BE2C (cell line): ENCODE data around the gene SRP54.

Source experiments
- DNase-seq: peaks from one replicate; pipeline ENCODE4 v3.0.0-alpha.2; 2020
- H3K27me3 ChIP-seq: fragments of 250-450 bp; sonication (Bioruptor Pico); 2 replicates; pipeline ENCODE4 v1.5.1; 2020; ENCODE audit warnings: mild to moderate bottlenecking
- H3K36me3 ChIP-seq: fragments of 250-450 bp; sonication (Bioruptor Pico); 2 replicates; pipeline ENCODE4 v1.5.1; 2020; ENCODE audit warnings: mild to moderate bottlenecking
- H3K4me1 ChIP-seq: fragments of 250-450 bp; sonication (Bioruptor Pico); 2 replicates; pipeline ENCODE4 v1.5.1; 2020
- H3K4me3 ChIP-seq: 2 replicates; pipeline ENCODE4 v1.5.1; 2011; ENCODE audit warnings: low read depth, low read length
- H3K9me3 ChIP-seq: fragments of 250-450 bp; sonication (Bioruptor Pico); 2 replicates; pipeline ENCODE4 v1.5.1; 2020
- TF ChIP-seq, protein P1 (sequence below): IDR thresholded peaks from 2 replicates; pipeline ENCODE4 v1.5.1; 2012; ENCODE audit warnings: mild to moderate bottlenecking, low read depth, low read length

Gene SRP54

DNA sequence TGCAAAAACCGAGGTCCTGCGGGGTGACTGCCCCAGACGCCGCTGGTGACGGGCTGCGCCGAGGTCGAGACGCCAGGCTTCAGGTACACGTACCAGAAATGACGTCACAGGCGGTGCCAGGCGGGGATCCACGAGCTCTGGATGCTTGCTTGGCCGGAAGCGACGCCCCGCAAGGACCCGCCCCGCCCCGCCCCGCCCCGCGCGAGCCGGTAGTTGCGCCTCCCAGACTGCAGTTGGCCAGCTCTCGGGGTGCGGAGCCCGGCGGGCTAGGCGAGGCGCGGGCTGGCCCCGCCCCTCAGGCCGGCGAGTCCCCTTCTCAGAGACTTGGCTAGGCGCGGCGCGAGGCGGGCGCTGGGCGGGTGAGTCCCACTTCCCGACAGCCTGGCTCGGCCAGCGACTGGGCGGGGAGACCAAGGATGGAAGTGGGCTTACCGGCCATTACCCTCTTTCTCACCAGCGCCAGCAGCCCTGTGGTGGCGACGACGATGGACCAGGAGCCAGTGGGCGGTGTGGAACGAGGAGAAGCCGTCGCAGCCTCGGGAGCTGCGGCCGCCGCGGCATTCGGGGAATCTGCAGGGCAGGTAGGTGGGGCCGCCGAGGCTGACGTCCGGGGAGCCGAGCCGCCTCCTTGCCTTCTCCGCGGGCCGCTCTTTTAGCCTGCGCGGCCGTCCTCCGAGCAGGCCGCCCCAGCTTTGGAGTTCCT is 63.4 kb downstream of the SRP54 start, which contains the start of gene FAM177A1:
TSS of gene FAM177A1 (plus strand) at position 225 of the 703 bp plus-strand sequence. CDS start at position 417, 192 bp downstream.
- Histone ChIP-seq H3K4me1 (no peaks in the 10 kb centered on the region), H3K4me3 (peak within 1 kb of the TSS; percentile 68), H3K27me3 (no peaks in the 10 kb centered on the region), H3K36me3 (no peaks in the 10 kb centered on the region), H3K9me3 (no peaks in the 10 kb centered on the region)
- TF ChIP-seq, protein P1, sequence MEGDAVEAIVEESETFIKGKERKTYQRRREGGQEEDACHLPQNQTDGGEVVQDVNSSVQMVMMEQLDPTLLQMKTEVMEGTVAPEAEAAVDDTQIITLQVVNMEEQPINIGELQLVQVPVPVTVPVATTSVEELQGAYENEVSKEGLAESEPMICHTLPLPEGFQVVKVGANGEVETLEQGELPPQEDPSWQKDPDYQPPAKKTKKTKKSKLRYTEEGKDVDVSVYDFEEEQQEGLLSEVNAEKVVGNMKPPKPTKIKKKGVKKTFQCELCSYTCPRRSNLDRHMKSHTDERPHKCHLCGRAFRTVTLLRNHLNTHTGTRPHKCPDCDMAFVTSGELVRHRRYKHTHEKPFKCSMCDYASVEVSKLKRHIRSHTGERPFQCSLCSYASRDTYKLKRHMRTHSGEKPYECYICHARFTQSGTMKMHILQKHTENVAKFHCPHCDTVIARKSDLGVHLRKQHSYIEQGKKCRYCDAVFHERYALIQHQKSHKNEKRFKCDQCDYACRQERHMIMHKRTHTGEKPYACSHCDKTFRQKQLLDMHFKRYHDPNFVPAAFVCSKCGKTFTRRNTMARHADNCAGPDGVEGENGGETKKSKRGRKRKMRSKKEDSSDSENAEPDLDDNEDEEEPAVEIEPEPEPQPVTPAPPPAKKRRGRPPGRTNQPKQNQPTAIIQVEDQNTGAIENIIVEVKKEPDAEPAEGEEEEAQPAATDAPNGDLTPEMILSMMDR: no peak
- peak; percentile 99 for DNase-seq

GRCh38 chr14:35046751-35047536 is 64.2 kb downstream of the SRP54 start:
- TF ChIP-seq, protein P1: no peak
- Histone ChIP-seq H3K4me3 (peak overlapping the region; percentile 68), H3K9me3 (no peaks in the 10 kb centered on the region), H3K36me3 (no peaks in the 10 kb centered on the region), H3K4me1 (no peaks in the 10 kb centered on the region), H3K27me3 (no peaks in the 10 kb centered on the region)
- no peak for DNase-seq

DNA sequence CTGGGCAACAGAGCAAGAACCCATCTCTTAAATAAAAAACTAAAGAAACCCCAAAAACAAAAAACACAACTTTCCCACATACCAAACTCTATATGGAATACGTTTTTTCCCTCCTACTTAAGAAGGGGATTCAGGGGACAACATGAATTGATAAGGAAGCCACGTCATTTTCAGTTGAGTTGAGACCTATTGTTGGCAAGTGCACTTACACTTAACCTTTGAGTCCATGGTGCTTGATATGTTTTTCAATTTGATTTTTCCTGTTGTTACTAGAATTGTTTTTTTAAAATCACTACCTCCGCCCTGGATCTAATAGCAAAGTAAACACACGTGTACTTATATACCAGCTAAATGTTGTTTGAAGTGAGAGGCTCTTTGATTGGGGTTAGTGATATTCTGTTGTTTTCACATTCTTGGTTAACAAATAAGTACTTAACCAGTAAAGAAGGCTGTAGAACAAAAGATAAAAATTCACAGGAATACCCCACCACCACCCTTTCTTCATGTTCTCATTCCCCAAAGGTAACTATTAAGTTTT is 65.3 kb downstream of the SRP54 start:
- H3K27me3 ChIP-seq: no peaks in the 10 kb centered on the region
- DNase-seq: no peak
- no peaks in the 10 kb centered on the region for H3K36me3 ChIP-seq
- TF ChIP-seq, protein P1: no peak
- no peak overlapping the region for H3K4me3 ChIP-seq
- no peaks in the 10 kb centered on the region for H3K4me1 ChIP-seq
- no peaks in the 10 kb centered on the region for H3K9me3 ChIP-seq

DNA sequence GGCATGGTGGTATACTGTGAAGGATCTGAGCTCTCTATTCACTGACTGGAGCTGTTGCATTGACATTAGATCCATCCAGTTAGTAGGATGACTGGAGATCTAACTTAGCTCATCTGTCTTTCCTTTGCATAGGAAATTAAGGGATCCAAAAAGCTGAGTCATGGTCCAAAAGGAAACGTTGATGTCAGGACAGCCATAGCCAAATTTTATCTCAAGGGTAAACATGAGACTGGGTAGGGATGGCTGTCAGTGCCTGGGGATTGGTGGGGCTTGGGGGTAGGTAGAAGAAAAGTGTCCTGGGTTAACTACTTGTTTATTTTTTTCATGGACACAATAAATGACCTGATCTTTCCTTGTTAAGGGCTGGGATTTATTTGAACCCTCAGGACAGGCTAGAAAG is 67.9 kb downstream of the SRP54 start:
- H3K4me1 ChIP-seq: no peaks in the 10 kb centered on the region
- DNase-seq: no peak
- H3K9me3 ChIP-seq: no peaks in the 10 kb centered on the region
- no peaks in the 10 kb centered on the region for H3K27me3 ChIP-seq
- H3K4me3 ChIP-seq: no peak overlapping the region
- H3K36me3 ChIP-seq: no peaks in the 10 kb centered on the region; the same call in 1 of the 2 replicates
- TF ChIP-seq, protein P1: no peak

- Histone ChIP-seq H3K4me3 (no peak overlapping the region), H3K4me1 (no peaks in the 10 kb centered on the region), H3K27me3 (no peaks in the 10 kb centered on the region), H3K36me3 (no peaks in the 10 kb centered on the region; the same call in 1 of the 2 replicates), H3K9me3 (no peaks in the 10 kb centered on the region)
- TF ChIP-seq, protein P1: no peak
- DNase-seq: no peak
These were observed 69.0 kb downstream of the SRP54 start for GRCh38 chr14:35051796-35052195.
